ENCODE results near the gene ARNT2.
"Not testable (repeated sequence)": the region's sequence is repeated elsewhere in the genome, so short reads cannot be mapped to it uniquely, and the experiment has no call there.

ARNT2 gene
- 0 reads per million in 4 donors for total RNA-seq

DNA sequence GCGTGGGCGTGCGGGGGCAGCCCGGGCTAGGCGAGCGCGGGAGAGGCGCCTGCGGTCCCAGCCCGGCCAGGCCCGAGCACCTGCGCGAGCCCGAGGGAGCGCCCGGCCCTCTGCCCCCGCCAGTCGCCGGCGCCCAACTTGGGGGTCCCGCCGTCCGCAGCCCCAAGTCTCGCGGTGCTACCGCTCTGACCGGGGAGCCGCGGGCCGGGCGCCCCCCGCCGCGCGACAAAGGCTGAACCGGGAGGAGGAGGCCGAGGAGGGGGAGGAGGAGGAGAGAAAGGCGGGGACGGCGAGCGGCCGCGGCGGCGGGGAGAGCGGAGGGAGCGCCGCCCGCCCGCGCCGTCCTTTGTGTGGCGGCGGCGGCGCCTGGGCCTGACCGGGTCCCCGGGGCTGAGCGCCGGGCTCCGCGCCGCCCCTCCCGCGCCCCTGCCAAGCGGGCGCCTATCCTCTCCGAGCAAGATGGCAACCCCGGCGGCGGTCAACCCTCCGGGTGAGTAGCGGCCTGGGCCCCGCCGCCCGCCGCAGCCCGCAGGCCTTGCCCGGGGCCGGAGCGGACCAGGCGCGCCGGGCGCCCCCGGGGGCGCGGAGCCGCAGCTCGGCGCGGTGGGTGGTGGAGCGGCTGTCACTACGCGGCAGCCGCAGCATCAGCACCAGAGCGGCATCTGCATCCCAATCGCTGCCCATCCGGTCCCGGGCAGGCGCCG is at the start of gene ARNT2:
Gene ARNT2 (plus strand): TSS at position 326 of the 704 bp plus-strand sequence. CDS start 134 bp downstream, at position 460.
- DNase-seq, result no peak

DNA sequence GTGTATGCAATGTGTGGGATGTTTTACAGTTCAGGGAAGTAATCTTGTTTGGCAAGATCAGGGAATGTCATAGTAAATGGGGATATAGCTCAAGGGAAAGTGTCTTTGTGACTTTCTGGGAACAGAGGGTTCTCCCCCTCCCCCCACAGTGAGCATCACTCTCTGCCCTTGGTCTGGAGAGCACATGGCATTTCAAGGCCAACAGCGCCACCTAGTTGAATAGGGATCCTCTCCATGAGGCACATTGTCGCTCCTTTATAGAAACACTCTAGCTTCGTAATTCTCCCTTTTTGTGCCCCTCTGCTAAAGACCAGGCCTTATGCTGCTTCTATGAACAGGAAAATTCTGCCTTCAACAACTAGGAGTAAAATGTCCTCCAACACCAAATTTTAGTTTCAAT is 37.1 kb upstream of the ARNT2 start:
- no peak for DNase-seq

- DNase-seq, result no peak
Measured at GRCh38 chr15:80367661-80368060, 36.5 kb upstream of the ARNT2 start.

GRCh38 chr15:80371924-80372323 is 32.3 kb upstream of the ARNT2 start:
- no peak for DNase-seq

- DNase-seq, result no peak
Measured at GRCh38 chr15:80374441-80374840, 29.7 kb upstream of the ARNT2 start.

DNA sequence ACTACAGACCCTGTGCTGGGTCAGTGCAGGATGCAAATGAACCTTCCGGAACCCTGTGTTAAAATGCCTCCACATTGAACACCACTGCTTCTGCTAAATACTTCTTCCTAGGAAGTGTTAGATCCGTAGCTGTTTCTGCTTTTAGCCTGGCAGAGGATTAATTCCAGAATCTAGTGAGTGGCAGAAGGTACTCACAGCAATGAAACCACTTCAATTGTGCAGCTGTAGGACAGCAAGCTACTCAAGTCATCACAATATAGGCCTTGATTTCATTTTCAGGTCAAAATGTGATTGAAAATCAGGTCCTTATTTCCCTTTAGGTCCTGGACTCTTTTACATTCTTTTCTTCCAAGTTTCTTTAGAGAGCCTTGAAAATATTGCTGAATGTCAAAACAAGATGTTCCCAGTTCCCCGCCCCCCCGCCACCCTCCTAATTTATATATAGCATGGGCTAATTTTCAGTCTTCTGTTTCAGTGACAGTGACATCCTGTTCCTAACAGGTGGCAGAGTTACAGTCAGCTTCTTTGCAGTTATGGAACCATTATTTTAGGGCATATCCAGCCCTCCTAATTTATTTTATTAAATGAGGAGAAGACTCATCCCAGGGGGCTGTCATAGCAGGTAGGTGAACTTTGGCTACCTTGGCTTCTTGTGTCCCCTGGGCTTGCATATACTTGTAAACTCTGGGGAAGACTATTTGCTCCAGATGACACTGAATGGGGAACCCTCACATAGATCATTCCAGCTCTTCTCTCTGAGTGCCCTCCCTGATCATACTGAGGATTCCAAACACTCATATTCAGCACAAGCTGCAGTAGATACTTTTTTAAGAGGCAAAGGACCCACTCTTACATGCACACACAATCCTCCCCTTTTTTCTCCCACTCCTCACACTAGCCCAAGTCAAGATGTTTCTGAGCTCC is 28.0 kb upstream of the ARNT2 start:
- DNase-seq, result no peak

DNA sequence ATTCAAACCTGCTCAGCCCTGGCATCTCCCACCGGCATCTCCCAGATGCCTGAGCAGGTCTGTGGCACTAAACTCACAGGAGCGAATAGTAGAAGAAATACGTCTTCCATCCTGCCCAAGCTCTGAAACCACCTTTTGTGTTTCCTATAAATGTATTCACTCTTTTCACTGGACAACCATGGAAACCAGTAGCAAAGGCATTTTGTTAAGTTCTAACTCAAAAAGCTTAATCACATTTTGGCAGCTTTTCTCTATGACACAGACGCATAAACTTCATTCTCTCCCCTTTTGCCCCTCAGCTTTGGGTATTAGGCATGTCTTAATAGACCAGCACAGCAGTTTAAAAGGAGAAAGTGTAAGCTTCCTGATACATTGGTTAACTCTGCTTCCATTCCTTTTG is 24.5 kb upstream of the ARNT2 start:
- no peak for DNase-seq

GRCh38 chr15:80380154-80380553 is 24.0 kb upstream of the ARNT2 start:
- no peak for DNase-seq

DNA sequence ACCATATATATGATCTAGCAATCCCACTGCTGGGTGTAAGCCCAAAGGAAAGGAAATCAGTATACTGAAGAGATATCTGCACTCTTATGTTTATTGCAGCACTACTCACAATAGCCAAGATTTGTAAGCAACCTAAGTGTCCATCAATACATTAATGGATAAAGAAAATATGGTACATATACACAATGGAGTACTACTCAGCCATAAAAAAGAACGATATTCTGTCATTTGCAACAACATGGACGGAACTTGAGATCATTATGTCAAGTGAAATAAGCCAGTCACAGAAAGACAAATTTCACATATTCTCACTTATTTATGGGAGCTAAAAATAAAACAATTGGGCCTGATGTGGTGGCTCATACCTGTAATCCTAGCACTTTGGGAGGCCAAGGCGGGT is 21.9 kb upstream of the ARNT2 start:
- DNase-seq, result no peak

GRCh38 chr15:80384432-80384831 is 19.8 kb upstream of the ARNT2 start:
- no peak for DNase-seq

- DNase-seq, result no peak
Measured at GRCh38 chr15:80386151-80386550, 18.0 kb upstream of the ARNT2 start.

GRCh38 chr15:80388326-80388725 is 15.9 kb upstream of the ARNT2 start:
- no peak for DNase-seq

GRCh38 chr15:80389370-80389769 is 14.8 kb upstream of the ARNT2 start:
- DNase-seq, result no peak

DNA sequence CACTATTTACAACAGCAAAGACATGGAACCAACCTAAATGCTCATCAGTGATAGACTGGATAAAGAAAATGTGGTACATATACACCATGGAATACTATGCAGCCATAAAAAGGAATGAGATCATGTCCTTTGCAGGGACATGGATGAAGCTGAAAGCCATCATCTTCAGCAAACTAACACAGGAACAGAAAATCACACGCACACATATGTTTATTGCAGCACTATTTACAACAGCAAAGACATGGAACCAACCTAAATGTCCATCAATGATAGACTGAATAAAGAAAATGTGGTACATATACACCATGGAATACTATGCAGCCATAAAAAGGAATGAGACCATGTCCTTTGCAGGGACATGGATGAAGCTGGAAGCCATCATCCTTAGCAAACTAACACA is 13.2 kb upstream of the ARNT2 start:
- DNase-seq, result not testable (repeated sequence)

DNA sequence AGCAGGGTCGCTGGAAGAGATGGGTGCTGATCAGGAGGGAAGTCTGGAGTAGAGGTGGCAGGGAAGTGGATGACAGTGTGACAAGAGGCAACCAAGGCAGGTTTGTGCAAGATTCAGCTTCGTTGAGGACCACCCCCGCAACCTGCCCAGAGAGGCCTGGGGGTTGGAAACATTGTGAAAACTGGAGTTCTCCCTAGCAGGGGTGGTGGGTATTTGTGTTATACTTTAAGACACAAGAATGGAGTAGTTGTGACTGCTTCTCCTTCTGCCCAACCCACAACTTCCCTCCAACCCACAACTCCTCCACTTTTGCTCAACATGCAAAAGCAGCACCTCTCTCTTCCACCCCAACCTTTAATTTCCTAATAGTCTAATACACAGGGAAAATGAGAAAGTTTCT is 8.6 kb upstream of the ARNT2 start:
- DNase-seq, result no peak

- DNase-seq, result no peak
Measured at GRCh38 chr15:80396096-80396495, 8.1 kb upstream of the ARNT2 start.

- DNase-seq, result no peak
Measured at GRCh38 chr15:80399508-80399907, 4.7 kb upstream of the ARNT2 start.

DNA sequence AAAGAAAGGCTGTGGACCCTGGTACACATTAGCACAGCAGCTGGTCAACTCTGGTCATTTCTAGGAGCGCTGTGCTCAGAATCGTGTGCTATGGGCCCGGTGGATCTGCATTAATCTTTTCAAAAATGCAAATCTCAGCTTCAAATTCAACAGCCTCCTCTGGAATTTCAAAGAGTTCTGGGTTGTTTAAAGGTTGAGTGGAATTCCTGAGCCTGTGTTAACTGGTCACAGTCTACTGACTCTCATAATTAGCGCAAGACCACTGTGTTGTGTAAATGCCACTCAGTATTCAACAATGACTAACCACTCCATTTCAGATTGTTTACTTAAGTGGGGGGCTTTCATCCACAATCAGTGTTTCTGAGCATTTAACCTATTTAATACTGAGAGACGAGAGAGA is 2.7 kb upstream of the ARNT2 start:
- DNase-seq, result no peak

- DNase-seq, result no peak
Measured at GRCh38 chr15:80402339-80402738, 1.8 kb upstream of the ARNT2 start.

DNA sequence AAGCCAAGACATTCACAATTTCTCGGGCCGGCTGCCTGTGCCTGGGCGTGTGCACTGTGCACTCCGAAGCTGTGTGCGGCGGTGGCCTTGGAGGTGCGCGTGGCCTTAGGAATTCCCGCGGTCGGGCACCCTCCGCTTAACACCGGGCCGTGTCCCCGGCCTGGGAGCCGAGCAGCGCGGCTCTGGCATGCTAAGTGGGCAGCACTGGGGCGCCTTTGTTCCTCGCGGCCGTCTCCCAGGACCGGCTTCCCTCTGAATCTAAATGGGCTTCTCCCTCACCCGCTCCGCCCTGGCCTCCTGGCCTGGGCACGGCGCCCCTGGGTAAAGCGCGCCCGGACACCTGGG is 498 bp upstream of the ARNT2 start:
- no peak for DNase-seq

- DNase-seq, result peak in 1 of 5 donors; percentile 1
Measured at GRCh38 chr15:80404761-80405553, 775 bp downstream of the ARNT2 start.

DNA sequence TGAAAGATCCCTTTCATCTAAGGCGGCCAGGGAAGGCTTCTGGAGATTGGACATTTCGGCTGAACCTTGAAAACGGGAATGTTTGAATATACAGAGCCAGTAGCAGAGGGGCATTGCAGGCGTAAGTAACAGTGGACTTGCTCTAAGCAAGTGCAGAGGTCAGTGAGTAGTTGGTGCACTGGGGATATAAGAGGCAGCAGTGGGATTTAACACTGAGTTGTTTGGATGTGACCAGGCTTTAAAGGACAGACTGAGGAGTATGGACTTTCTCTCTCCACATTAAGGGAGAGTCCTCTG is 1.3 kb downstream of the ARNT2 start:
- no peak for DNase-seq

- DNase-seq, result no peak
Measured at GRCh38 chr15:80405970-80406369, 1.8 kb downstream of the ARNT2 start.

All from T-helper 1 cell (primary cell).